GM12873 (cell line): ENCODE results near the gene OR2Z1.

ENCODE experiments used
- TF ChIP-seq, protein P1 (sequence below): IDR thresholded peaks from 2 replicates; pipeline ENCODE4 v1.5.1; 2012; ENCODE audit warnings: low read depth, mild to moderate bottlenecking, moderate library complexity, low read length, control low read depth; ENCODE audit not compliant: insufficient read depth; ENCODE audit errors: missing control alignments

The OR2Z1 gene

DNA sequence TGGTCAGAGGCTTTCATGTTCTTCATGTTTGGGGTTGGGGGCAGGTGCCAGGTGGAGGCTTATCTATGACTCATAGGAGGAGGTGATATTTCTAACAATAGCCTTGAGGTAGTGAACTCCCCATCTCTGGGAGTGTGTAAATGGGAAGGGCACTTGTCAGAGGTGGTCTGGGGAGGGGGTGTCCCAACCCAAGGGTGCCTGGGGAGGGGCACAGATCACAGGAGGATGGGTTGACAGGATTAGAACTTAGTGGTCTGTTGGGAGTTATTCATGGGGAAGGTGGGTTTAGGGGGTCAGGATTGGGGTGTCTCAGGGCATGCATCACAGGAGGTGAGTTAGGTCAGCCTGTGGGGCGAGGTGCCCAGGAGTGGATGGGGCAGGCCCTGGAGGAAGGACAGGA is 24.4 kb upstream of the OR2Z1 start:
- TF ChIP-seq, protein P1, sequence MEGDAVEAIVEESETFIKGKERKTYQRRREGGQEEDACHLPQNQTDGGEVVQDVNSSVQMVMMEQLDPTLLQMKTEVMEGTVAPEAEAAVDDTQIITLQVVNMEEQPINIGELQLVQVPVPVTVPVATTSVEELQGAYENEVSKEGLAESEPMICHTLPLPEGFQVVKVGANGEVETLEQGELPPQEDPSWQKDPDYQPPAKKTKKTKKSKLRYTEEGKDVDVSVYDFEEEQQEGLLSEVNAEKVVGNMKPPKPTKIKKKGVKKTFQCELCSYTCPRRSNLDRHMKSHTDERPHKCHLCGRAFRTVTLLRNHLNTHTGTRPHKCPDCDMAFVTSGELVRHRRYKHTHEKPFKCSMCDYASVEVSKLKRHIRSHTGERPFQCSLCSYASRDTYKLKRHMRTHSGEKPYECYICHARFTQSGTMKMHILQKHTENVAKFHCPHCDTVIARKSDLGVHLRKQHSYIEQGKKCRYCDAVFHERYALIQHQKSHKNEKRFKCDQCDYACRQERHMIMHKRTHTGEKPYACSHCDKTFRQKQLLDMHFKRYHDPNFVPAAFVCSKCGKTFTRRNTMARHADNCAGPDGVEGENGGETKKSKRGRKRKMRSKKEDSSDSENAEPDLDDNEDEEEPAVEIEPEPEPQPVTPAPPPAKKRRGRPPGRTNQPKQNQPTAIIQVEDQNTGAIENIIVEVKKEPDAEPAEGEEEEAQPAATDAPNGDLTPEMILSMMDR, result no peak

DNA sequence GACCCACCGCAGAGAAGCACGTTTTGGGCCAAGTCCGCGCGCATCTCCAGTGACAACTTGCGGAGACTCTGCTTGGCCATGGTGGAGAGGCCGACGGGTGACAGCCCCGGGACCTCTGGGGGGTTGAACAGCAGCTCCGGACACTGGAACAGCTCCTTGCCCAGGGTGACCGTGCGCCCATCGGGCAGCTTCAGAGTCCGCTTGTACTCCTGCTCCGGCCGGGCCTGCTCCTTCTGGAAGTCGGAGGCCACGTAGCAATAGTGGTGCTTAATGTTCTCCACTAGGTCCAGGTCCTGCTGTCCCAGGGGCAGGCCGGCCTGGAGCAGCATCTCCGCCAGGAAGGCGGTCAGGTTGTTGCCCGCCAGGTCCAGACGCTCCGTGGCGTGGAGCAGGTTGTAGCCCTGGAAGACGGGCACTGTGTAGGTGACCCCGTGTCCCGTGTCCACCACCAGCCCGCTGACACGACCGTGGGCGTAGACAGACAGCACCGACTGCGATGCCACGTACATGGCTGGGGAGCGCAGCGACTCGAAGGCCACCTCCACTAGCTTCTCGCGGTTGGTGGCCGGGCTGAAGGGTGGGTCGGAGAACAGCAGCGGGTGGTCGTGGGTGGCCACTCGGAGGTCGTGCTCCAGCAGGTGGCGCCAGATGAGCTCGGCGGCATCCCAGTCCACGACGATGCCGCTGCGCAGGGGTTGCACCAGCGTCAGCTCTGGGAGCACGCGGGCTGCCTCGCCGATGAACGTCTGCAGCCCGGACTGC is 23.6 kb upstream of the OR2Z1 start:
- TF ChIP-seq, protein P1, result no peak

DNA sequence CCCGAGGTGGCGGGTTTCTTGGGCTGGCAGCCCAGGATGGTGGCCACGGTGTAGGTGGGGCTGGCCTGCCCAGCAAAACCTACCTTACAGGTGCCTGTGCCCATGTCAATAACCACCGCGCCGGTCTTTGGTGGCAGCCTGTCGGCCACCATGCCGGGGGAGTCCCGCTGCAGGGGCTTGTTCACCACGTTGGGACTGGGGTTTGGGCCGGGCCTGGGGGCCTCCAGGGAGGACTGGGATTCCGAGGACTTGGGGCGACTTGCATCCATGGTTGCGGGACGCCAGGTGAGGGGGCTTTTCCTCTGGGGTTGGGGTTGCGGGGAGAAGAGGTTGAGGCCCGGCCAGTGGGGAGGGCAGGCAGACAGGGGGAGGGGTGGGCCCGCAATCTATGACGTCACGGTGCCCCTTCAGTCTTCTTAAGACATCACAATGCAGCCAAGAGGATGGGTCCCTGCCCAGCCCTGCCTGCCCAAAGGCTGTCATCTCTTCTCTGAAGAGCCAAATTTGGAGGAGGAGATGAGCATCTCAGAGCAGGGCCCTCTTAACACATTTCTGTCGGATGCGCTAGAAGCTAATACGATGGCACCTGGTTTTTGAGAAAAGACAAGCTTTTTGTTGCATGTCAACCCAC is 22.9 kb upstream of the OR2Z1 start, which contains the start of gene ACTL9:
Gene ACTL9, minus strand, starts transcription at position 363 of the 631 bp plus-strand sequence. Its CDS starts 94 bp downstream, at position 269.
- TF ChIP-seq, protein P1, result no peak

DNA sequence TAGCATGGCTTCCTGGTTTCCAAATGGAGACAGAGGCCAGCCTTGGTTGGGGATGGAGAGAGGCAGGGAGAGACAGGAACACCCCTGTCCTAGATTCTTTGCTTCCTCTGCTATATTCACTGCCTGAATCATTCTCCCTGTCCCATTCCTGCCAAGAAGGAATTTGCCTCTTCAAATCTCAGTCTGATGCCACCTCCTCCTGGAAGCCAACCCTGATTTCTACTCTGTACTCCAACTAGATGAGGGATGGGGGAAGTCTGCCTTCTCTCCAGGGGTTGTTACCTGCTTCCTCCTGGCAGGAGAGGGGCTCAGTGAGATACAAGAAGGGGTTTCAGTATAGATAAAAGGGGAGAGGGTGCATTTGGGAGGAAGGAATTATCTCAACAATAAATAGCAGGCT is 21.5 kb upstream of the OR2Z1 start:
- TF ChIP-seq, protein P1, result no peak

DNA sequence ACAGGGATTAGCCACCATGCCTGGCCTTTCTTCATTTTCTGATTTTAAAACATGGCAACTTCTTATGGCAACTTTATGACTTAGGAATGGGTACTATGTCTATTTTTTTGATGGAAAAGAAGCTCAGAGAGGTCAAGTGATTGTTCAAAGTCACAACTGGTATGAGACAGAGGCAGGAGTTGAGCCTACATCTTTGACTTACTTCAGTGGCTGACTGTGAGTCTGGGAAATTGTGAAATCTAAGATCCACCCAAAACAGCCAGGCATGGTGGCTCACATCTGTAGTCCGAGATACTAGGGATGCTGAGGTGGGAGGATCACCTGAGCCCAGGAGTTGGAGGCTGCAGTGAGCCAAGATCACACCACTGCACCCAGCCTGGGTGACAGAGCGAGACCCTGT is 20.5 kb upstream of the OR2Z1 start:
- TF ChIP-seq, protein P1, result no peak

DNA sequence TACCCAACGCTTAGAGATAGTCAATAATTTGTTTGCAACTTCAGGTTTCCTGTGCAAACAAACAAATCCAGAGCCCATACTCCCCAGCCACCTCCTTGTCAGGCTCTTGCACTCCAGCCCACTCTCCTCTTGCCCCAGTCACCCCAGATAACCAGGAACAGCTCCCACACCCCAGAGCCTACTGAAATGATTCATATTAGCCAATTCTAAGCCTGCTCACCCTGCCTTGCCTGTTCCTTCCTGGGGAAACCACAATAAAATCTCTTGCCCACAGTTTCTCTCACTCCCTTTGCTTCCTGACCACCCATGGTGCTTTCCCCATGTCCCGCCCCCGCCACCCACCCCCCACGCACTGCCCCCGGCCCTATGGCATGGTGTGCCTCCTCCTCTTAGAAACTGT is 19.1 kb upstream of the OR2Z1 start:
- TF ChIP-seq, protein P1, result no peak

DNA sequence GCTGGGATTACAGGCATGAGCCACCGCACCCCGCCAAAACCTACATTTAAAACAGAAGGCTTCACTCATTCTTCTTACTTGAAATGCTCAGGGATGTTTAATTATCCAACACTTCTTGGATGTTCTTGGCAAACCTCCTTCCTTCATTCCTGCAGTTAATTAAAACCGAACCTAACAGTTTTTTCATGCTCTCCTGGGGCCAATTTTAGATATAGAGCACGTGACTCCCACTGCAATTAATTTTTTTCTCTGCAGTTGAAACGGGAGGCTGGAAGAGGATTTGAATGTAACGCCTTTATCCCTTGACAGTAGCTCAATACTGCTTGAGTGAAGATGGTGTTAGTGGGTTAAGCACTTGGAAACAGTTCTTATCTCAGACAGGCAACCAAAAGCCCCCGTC is 18.2 kb upstream of the OR2Z1 start:
- TF ChIP-seq, protein P1, result no peak
